Transverse colon (tissue), 4 donors: ENCODE results near the gene CBFA2T2.

Experiments used
- CTCF ChIP-seq, 5 experiments: fragments of 200-600 bp in 3 of 5; fragments of 450-650 bp in 2 of 5; sonication (generic) in 3 of 5; IDR thresholded peaks; 1 replicate in 2 of 5; 2 replicates in 3 of 5; pipeline ENCODE4 v1.5.1; 2016 to 2017; ENCODE audit warnings: antibody characterized with exemption in 5 of 5, inconsistent platforms in 3 of 5, mild to moderate bottlenecking in 2 of 5, moderate library complexity in 1 of 5
- EP300 ChIP-seq: sonication (generic); formaldehyde crosslinking; IDR thresholded peaks from one replicate; pipeline ENCODE4 v1.6.1; 2017; ENCODE audit warnings: antibody characterized with exemption, low read depth
- POLR2A ChIP-seq: fragments of 450-650 bp; IDR thresholded peaks from one replicate; pipeline ENCODE4 v1.6.1; 2016; ENCODE audit warnings: antibody characterized with exemption, mild to moderate bottlenecking, moderate library complexity
- POLR2AphosphoS5 ChIP-seq, 3 donors: sonication (generic); formaldehyde crosslinking; IDR thresholded peaks; one replicate each; pipeline ENCODE4 v1.6.1; 2016; ENCODE audit warnings: antibody characterized with exemption in 3 of 3

GRCh38 chr20:33689973-33690372 lies 200.1 kb downstream of the CBFA2T2 start:
- TF ChIP-seq CTCF (IDR thresholded peaks at IDR 0.05) (no peak), EP300 (no peak), POLR2A (no peak), POLR2AphosphoS5 (IDR thresholded peaks at IDR 0.05) (no peak)
